ENCODE measurements around the gene ITGB5. TPM values are rescaled to one million over a fixed set of nuclear protein-coding genes. Genes with fewer than 3 reads are reported as not detected.

Gene ITGB5, protein sequence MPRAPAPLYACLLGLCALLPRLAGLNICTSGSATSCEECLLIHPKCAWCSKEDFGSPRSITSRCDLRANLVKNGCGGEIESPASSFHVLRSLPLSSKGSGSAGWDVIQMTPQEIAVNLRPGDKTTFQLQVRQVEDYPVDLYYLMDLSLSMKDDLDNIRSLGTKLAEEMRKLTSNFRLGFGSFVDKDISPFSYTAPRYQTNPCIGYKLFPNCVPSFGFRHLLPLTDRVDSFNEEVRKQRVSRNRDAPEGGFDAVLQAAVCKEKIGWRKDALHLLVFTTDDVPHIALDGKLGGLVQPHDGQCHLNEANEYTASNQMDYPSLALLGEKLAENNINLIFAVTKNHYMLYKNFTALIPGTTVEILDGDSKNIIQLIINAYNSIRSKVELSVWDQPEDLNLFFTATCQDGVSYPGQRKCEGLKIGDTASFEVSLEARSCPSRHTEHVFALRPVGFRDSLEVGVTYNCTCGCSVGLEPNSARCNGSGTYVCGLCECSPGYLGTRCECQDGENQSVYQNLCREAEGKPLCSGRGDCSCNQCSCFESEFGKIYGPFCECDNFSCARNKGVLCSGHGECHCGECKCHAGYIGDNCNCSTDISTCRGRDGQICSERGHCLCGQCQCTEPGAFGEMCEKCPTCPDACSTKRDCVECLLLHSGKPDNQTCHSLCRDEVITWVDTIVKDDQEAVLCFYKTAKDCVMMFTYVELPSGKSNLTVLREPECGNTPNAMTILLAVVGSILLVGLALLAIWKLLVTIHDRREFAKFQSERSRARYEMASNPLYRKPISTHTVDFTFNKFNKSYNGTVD
- 122 and 281 TPM in 2 replicates for total RNA-seq

DNA sequence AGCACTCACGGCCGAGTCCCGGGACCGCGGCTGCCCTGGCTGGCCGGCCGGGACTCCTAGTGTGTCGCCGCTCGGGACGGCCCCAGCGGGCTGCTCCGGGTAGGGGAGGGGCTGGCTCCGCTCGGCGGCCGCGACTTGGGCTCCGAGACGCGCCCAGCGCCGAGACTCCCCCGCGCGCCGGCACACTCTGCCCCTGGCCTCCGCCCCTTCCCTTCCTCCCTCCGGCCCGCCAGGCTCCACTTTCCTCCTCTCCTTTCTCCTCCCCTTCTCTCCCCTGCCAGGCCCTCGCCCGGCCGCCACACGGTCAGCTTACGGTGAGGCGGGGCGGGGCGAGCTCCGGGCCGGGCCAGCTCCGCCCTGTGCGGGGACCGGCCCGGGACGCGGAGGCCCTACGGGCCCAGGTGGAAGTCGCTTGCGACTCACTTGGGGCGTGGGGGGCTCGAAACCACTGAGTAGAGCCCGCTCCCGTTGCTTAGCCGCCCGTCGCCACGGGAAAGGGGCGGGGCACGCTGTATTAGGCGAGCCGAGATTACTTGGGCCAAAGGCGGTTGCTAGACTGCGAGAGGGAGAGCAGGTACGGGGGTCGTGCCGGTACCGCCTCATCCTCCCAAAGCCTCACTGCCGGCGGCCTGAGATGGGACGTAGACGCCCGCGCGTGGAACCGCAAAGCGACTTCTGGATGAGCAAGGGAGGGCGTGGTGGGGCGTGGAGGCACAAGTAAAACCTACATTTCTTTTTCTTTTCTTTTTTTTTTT, at the start of gene ITGB5:
Gene ITGB5, minus strand, starts transcription at position 189 of the 755 bp plus-strand sequence. CDS start 365 bp downstream, outside the sequence.

DNA sequence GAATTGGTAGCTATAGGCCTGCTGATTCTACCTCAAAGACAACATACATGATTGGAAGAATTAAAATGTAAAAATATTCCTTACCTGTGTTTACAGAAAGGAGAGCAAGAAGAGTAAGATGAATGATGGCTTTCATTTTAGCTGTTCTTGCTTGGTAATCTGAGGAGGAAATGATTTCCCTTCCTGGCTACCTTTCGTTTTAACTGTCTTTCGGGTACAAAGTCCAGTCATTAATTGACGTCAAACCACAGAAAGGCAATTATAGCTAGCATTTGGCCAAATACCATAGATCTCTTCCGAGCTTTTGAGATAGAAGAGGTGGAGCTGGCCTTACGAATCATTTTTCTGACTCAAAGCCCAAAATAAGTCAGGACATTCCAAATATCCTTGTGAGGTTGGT, 47.4 kb upstream of the ITGB5 start, which contains the start of gene MUC13:
Gene MUC13, minus strand, starts transcription at position 175 of the 400 bp plus-strand sequence. Its CDS starts 39 bp downstream, at position 136.

DNA sequence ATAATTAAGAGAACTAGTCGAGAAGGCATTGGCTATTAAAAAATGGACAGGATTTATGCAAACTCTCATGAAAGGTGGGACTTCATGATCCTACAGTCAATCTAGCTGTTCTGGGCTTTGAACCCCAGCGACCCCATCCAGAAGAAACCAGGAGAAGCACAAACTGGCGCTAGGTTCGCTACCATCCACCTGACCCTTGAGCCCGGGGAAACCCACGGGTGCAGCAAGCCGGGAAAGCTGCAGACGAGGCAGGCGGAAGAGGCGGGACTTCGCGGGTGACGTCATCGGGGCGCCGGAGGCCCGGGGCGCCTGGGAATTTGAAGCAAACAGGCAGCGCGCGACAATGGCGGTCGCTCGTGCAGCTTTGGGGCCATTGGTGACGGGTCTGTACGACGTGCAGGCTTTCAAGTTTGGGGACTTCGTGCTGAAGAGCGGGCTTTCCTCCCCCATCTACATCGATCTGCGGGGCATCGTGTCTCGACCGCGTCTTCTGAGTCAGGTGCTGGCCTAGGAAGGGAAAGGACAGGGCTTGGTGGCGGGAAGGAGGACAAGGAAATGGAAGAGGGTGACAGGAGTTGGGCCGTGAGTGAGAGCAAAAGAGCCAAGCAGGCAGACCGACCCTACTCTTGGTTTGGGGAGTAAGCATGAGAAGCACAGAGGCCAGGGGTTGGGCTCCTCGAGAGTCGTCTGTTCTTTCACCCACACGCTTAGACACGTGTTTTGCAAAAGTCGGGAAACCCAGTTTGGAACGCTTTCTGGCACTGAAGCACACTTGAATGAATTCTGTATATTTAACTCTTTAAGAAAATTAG, 156.8 kb downstream of the ITGB5 start, which contains the start of gene UMPS:
Gene UMPS, plus strand, starts transcription at position 324 of the 812 bp plus-strand sequence. Its CDS starts 20 bp downstream, at position 344.

Other genes with a start within 250 kb of the ITGB5 start
- gene UMPS, start 156.9 kb downstream of the ITGB5 start, total RNA-seq, result 35.9 and 40.0 TPM in 2 replicates
- gene MUC13, start 47.4 kb upstream of the ITGB5 start, total RNA-seq, result 0.18 TPM in 1 of 2 replicates, not detected in the other
- gene HEG1, start 168.6 kb upstream of the ITGB5 start, total RNA-seq, result 24.5 and 96.1 TPM in 2 replicates

Measured in endothelial cell of coronary artery (primary cell).